Posterior vena cava (tissue), 2 donors: ENCODE measurements around the gene IGFBP5. TPM values are rescaled to one million over a fixed set of nuclear protein-coding genes. Genes with fewer than 3 reads are reported as not detected.

Source experiments
- DNase-seq: peaks from one replicate; pipeline ENCODE4 v3.0.0-alpha.2; 2020; ENCODE audit warnings: low spot score
- intact Hi-C, 2 donors: fragments of 100-400 bp; cut with DNase I; formaldehyde crosslinking; loops; one replicate each; pipeline versions ENCODE4 v1.14.1 to v1.14.2; 2022 to 2023
- total RNA-seq, 2 donors: library from RNA; stranded (reverse); fragmentation: NEBNext Ultra II Directional; extraction: Animal tissue kit (Norgen Biotek cat#: 25700); gene quantifications; one replicate each; pipeline ENCODE4 v1.2.1, GENCODE V29; 2021
- donor health status: DM: yes; HTN: yes; CAD: no.
- donor health status: DM: yes; HTN: yes; CAD: no.

Gene IGFBP5
- total RNA-seq, 2 donors from 2014 or later: 466 to 1,458 TPM

GRCh38 chr2:216657980-216658379 lies 37.4 kb downstream of the IGFBP5 start:
- intact Hi-C loops: no loop called here
- no peak for DNase-seq

- intact Hi-C loops: no loop called here
- no peak for DNase-seq
Measured at GRCh38 chr2:216657086-216657855, 38.1 kb downstream of the IGFBP5 start.

GRCh38 chr2:216654528-216655052 lies 40.8 kb downstream of the IGFBP5 start:
- intact Hi-C loops: no loop called here
- DNase-seq: no peak

- intact Hi-C loops: no loop called here
- no peak for DNase-seq
Measured at GRCh38 chr2:216653931-216654365, 41.4 kb downstream of the IGFBP5 start.

GRCh38 chr2:216653093-216653799 lies 42.1 kb downstream of the IGFBP5 start:
- intact Hi-C loops: no loop called here
- no peak for DNase-seq

- peak; percentile 2 for DNase-seq
- intact Hi-C loops: no loop called here
Measured at GRCh38 chr2:216652566-216652965, 42.8 kb downstream of the IGFBP5 start.

GRCh38 chr2:216651351-216651881 lies 43.9 kb downstream of the IGFBP5 start:
- peak; percentile 22 for DNase-seq
- intact Hi-C loops: no loop called here

- intact Hi-C loops: no loop called here
- DNase-seq: peak; percentile 8
Measured at GRCh38 chr2:216650626-216651257, 44.6 kb downstream of the IGFBP5 start.

GRCh38 chr2:216649574-216649973 lies 45.8 kb downstream of the IGFBP5 start:
- intact Hi-C loops: no loop called here

GRCh38 chr2:216648105-216648504 lies 47.2 kb downstream of the IGFBP5 start:
- intact Hi-C loops: no loop called here
- DNase-seq: peak; percentile 59

More at GRCh38 chr2:216649574-216649973, 45.8 kb downstream of the IGFBP5 start:
- DNase-seq: peak; percentile 55

- no peak for DNase-seq
- intact Hi-C loops: no loop called here
Measured at GRCh38 chr2:216646116-216646515, 49.2 kb downstream of the IGFBP5 start.

GRCh38 chr2:216645636-216645950 lies 49.8 kb downstream of the IGFBP5 start:
- peak; percentile 49 for DNase-seq
- intact Hi-C loops: no loop called here

- DNase-seq: peak; percentile 6
- intact Hi-C loops: no loop called here
Measured at GRCh38 chr2:216644842-216645635, 50.3 kb downstream of the IGFBP5 start.

GRCh38 chr2:216643986-216644659 lies 51.2 kb downstream of the IGFBP5 start:
- intact Hi-C loops: no loop called here
- DNase-seq: no peak

GRCh38 chr2:216637472-216637871 lies 57.9 kb downstream of the IGFBP5 start:
- intact Hi-C loops: no loop called here
- DNase-seq: peak; percentile 8

- DNase-seq: peak; percentile 72
- intact Hi-C loops: no loop called here
Measured at GRCh38 chr2:216636551-216637450, 58.5 kb downstream of the IGFBP5 start.

GRCh38 chr2:216635701-216636550 lies 59.4 kb downstream of the IGFBP5 start:
- intact Hi-C loops: no loop called here
- DNase-seq: peak; percentile 50
